Islet precursor cell (in vitro differentiated cells): ENCODE results near the gene TRIM44.

Experiments used
- DNase-seq: peaks from one replicate; pipeline ENCODE4 v3.0.0-alpha.2; 2018

TRIM44 gene

DNA sequence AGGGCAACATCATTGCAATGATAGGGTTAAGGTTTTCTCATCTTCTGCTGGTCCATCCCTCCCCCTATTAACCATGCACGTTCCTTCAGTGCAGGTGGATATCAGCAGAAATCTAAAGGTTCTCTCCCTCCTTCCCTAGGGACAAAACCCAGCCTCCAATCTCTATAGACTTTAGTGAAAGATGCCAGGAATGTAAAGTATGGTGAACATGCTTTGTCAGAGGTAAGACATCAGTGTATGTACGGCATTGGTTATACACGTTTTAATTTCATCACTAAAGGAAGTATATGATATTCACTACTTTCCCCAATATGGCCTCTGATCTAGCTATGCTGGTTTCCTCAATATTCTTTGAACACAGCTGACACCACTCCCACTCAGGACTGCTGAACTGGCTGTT is 200.1 kb downstream of the TRIM44 start:
- no peak for DNase-seq

DNA sequence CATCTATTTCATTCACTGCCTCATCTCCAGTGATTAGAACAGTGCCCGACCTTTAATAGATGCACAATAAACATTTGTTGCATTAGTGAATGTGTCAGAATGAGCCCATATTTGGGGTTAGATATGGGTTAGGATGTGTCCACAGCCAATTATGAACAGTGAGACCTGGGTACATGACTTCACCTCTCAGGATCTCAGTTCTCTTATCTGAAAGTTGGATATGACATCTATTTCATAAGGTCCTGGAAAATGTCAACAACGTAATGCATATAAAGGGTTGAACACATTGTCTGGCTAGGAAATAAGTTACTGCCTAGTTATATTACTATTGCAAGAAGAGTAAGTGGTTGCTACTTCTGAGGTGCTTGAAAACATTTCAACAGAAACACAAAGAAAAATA is 201.6 kb downstream of the TRIM44 start:
- no peak for DNase-seq

- DNase-seq = no peak
Observed at GRCh38 chr11:35866601-35867000, 204.0 kb downstream of the TRIM44 start.
